ENCODE measurements around the gene SAMD4A. TPM values are rescaled to one million over a fixed set of nuclear protein-coding genes. Genes with fewer than 3 reads are reported as not detected.

Gene SAMD4A
- total RNA-seq, 1 experiment from 2014 or later = 9.6 TPM

DNA sequence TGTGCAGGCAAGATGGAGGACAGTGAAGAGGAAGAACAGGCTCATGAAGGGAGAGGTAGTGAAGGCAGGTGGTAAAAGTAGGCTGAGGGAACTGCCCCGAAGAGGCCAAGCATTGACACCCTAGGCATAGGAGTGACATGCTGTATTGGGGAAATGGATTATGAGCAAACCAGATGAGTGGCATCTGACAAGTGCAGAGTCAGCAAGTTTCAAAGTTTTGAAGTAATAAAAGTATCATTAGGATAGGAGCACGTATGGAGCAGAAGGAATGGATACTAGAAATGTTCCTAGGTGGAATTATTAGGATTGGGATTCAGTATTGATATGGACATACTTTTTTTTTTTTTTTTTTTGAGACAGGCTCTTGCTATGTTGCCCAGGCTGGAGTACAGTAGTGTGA, 139.8 kb downstream of the SAMD4A start:
- TF ChIP-seq, protein P1, sequence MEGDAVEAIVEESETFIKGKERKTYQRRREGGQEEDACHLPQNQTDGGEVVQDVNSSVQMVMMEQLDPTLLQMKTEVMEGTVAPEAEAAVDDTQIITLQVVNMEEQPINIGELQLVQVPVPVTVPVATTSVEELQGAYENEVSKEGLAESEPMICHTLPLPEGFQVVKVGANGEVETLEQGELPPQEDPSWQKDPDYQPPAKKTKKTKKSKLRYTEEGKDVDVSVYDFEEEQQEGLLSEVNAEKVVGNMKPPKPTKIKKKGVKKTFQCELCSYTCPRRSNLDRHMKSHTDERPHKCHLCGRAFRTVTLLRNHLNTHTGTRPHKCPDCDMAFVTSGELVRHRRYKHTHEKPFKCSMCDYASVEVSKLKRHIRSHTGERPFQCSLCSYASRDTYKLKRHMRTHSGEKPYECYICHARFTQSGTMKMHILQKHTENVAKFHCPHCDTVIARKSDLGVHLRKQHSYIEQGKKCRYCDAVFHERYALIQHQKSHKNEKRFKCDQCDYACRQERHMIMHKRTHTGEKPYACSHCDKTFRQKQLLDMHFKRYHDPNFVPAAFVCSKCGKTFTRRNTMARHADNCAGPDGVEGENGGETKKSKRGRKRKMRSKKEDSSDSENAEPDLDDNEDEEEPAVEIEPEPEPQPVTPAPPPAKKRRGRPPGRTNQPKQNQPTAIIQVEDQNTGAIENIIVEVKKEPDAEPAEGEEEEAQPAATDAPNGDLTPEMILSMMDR (conservative IDR thresholded peaks at IDR 0.05) = no peak
- no peak overlapping the region for H4K8ac ChIP-seq (replicated peaks; ENCODE audit: insufficient read length, low read depth, low read length)
- no peaks in the 10 kb centered on the region for H3K27me3 ChIP-seq (ENCODE audit: insufficient read depth, low read length)
- no peak overlapping the region for H3K56ac ChIP-seq (ENCODE audit: insufficient read length, low read depth, low read length)
- H2BK5ac ChIP-seq (ENCODE audit: insufficient read length, low read length) = no peak overlapping the region
- no peaks in the 10 kb centered on the region for H3K79me2 ChIP-seq (ENCODE audit: insufficient read depth, low read length)
- no peak overlapping the region for H2AK5ac ChIP-seq (ENCODE audit: insufficient read length, low read length)
- no peak overlapping the region for H4K5ac ChIP-seq (ENCODE audit: insufficient read length, low read depth, low read length)
- no peak overlapping the region for H3K4ac ChIP-seq (ENCODE audit: low read depth, low read length)
- no peak overlapping the region for H3T11ph ChIP-seq (ENCODE audit: low read length)
- Mint-ChIP-seq H3K36me3 (ENCODE audit: insufficient read depth in 1 of 3, low read depth in 3 of 3) (peaks cover 0 to 2% (median 0%) of the 10 kb centered on the region in 3 experiments; a peak in 1 of 7 replicates), H3K27me3 (ENCODE audit: low read depth) (no peaks in the 10 kb centered on the region), H3K9me3 (no peaks in the 10 kb centered on the region; a peak in 2 of 5 replicates), H3K4me3 (no peak overlapping the region), H3K4me1 (peaks cover 4 to 5% of the 10 kb centered on the region in 2 experiments; a peak in 2 of 4 replicates), H3K27ac (peak overlapping the region in 2 of 3 experiments; percentile 8 to 34; a peak in 1 of 7 replicates)
- H3K4me2 ChIP-seq (ENCODE audit: insufficient read depth, insufficient read length, low read length) = no peak overlapping the region
- no peak for DNase-seq
- no peak overlapping the region for H2BK120ac ChIP-seq (ENCODE audit: low read depth, low read length, poor library complexity, severe bottlenecking)
- H2BK20ac ChIP-seq (ENCODE audit: low read depth, low read length, poor library complexity, severe bottlenecking) = no peak overlapping the region
- no peaks in the 10 kb centered on the region for H4K20me1 ChIP-seq (ENCODE audit: control insufficient read depth, insufficient read depth, insufficient read length)
- H3K9ac ChIP-seq (ENCODE audit: extremely low read depth, insufficient read length, low read length) = no peak overlapping the region
- no peak overlapping the region for H2AFZ ChIP-seq (ENCODE audit: low read length)
- no peak overlapping the region for H3K27ac ChIP-seq (ENCODE audit: insufficient read length, low read depth, low read length)
- H3K14ac ChIP-seq (ENCODE audit: insufficient read depth, low read length) = no peak overlapping the region
- no peaks in the 10 kb centered on the region for H3K4me1 ChIP-seq (ENCODE audit: insufficient read depth, low read length)
- H2BK12ac ChIP-seq (ENCODE audit: insufficient read length, low read depth, low read length) = no peak overlapping the region
- no peaks in the 10 kb centered on the region for H3K9me3 ChIP-seq (ENCODE audit: control insufficient read depth, low read depth, low read length)
- H2BK15ac ChIP-seq (ENCODE audit: low read depth, low read length) = no peak overlapping the region
- H3K18ac ChIP-seq (ENCODE audit: insufficient read length, low read depth, low read length) = no peak overlapping the region
- no peaks in the 10 kb centered on the region for H3K23me2 ChIP-seq (ENCODE audit: insufficient read length, low read depth, low read length, poor library complexity, severe bottlenecking)
- WGBS (ENCODE audit: extremely low coverage, insufficient read length, low lambda C conversion rate) = no CpG with 5 or more reads among the region's 2 CpGs
- no peaks in the 10 kb centered on the region for H3K79me1 ChIP-seq (ENCODE audit: insufficient read depth, low read depth, low read length, poor library complexity, severe bottlenecking)
- H4K91ac ChIP-seq (ENCODE audit: insufficient read length, low read depth, low read length) = no peak overlapping the region
- H3K23ac ChIP-seq (ENCODE audit: insufficient read length, low read depth, low read length) = no peak overlapping the region
